HG02870 (cell line): ENCODE measurements around the gene NOTCH4.
A peak's percentile ranks its signal among the peaks of the same experiment; 100 is the strongest.
"Not testable (repeated sequence)": the region's sequence is repeated elsewhere in the genome, so short reads cannot be mapped to it uniquely, and the experiment has no call there.

Source experiments
- ATAC-seq: cut with Tn5 transposase; IDR thresholded peaks from one replicate; pipeline ENCODE4 v1.9.1; 2021; ENCODE audit warnings: mild to moderate bottlenecking, moderate library complexity; ENCODE audit not compliant: unreplicated experiment

The NOTCH4 gene

DNA sequence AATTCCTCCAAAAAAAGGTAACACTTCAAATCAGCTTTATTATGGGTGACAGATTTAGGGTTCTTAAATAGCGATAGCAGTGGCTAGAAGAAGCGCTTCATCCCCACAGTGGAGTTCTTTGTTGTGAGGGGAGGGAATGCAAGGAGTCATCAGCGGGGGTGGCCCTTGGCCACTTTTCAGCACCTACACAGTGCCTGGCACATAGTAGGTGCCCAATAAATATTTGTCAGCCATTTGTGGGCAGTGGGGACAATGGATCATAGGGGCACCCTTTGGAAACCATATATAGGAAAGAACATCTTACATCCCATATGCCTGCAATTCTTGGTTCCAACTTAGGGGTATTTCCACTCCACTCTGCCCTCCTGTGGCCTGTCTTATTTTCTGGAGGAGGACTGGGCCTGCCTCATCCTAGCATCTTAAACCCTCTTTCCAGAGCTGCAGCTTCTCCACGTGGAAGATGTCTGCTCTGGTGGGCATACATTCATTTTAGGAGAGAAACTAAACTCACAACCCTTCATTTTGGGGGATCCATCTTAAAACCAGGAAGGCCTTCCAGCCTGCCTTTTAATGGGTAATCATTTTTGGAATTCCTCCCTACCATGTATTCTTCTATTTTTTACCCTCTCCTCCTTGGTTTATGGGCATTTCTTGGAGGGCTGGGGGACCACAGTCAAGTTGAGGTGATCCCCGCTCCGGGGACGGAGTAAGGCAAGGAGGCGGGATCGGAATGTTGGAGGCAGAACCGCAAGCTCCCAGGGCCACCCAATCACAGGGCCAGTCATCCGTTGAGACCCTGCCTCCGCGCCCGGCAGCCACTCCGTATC is 28.8 kb downstream of the NOTCH4 start:
- no peak for ATAC-seq

GRCh38 chr6:32194388-32194787 is 29.5 kb downstream of the NOTCH4 start:
- ATAC-seq = no peak

DNA sequence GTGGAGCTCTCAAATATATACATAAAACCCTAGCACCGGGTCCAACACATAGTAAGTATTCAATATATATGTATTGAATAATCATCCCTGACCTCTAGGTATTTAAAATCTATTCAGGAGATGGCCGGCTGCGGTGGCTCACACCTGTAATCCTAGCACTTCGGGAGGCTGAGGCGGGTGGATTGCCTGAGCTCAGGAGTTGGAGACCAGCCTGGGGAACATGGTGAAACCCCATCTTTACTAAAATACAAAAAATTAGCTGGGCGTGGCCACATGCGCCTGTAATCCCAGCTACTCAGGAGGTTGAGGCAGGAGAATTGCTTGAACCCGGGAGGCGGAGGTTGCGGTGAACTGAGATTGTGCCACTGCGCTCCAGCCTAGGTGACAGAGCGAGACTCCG is 30.8 kb downstream of the NOTCH4 start:
- ATAC-seq = not testable (repeated sequence)

- no peak for ATAC-seq
Observed at GRCh38 chr6:32192608-32193039, 31.2 kb downstream of the NOTCH4 start, which contains the start of gene GPSM3. TSS of gene GPSM3 (minus strand) at chr6:32192643. CDS start at chr6:32192513, 130 bp downstream.

GRCh38 chr6:32191696-32192607 is 31.9 kb downstream of the NOTCH4 start:
- ATAC-seq = no peak

DNA sequence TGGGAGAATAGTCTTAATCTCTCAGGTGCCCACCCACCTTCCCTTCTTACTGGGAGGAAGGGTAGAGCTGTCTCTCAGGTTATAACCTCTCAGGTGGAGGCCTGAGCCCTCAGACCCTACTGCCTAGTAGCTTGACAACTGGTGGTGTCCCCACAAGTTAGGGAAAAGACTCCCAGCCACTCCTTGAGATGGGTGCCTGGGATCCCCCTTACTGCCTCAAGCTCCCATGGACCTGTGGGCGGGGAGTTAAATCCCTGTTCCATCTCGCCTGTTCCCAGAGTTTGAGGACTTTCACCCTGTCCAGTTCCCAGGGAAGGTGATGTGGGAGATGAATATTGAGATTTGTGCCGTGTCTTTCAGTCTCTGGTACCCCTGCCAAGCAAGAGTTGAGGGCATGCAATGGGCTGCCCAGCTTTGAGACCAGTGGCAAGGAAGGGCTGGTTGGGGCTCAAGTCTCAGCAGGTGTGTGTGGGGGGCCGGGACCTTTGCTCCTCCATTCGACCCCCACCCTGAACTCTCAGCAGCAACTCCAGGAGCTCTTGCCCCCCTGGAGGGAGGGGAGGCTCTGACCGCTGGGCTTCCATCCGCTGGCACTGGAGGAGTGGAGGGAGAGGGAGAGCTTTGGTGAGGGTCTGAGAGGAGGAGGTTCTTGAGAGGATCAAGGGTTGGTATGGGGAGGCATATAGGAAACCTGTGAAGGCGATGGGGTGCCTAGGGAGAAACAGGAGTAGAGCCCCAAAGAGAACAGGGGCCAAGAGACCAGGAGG is 32.8 kb downstream of the NOTCH4 start:
- ATAC-seq = no peak

- peak; percentile 64 for ATAC-seq
Observed at GRCh38 chr6:32190054-32190851, 33.6 kb downstream of the NOTCH4 start, which contains the start of gene PBX2. TSS of gene PBX2 (minus strand) at chr6:32190202. CDS start at chr6:32189915, 287 bp downstream.

DNA sequence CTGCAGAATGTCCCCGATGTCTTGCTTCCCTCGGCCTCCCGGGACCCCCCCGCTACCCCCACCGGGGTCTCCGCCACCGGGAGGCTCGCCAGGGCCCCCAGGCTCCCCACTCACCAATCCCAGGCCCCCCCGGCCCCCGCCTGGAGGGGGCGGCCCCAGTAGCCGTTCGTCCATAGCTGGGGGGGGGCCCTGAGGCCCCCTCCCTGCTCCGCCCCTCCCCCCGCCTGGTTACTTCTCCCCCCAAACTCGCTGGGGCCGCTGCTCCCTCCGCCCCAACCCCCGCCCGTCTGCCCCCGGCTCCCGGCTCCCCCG is 34.2 kb downstream of the NOTCH4 start:
- ATAC-seq = no peak

- no peak for ATAC-seq
Observed at GRCh38 chr6:32189069-32189741, 34.7 kb downstream of the NOTCH4 start.

GRCh38 chr6:32188381-32189068 is 35.3 kb downstream of the NOTCH4 start:
- ATAC-seq = no peak

DNA sequence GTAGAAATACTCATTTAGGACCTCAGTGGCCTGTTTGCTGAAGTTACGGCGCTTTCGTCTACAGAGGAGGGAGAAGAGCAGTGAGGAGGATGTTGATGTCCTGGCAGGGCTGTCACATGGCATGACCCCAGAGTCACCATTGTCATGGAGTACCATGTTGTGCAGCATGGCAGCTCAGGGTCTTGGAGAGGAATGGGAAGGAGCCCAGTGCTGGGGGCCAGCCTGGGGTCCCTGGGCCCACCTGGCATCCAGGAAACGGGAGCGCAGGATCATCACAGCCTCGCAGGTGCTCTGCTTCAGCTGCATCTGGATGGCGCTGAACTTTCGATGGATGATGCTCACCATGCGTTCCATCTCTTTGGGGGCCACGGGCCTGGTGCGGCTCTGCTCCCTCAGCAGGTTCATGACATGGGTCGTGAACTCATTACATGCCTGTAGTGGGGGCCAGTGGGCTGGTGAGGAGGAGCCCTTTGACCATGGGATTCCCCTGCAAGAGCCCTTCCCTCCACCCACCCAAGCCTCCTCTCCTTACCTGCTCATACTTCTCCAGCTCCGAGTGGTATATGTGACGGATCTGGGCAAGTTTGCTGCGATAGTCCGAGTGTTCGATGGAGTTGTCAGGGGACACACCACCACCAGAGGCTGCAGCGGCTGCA is 36.0 kb downstream of the NOTCH4 start:
- not testable (repeated sequence) for ATAC-seq

- no peak for ATAC-seq
Observed at GRCh38 chr6:32187009-32187709, 36.7 kb downstream of the NOTCH4 start.

DNA sequence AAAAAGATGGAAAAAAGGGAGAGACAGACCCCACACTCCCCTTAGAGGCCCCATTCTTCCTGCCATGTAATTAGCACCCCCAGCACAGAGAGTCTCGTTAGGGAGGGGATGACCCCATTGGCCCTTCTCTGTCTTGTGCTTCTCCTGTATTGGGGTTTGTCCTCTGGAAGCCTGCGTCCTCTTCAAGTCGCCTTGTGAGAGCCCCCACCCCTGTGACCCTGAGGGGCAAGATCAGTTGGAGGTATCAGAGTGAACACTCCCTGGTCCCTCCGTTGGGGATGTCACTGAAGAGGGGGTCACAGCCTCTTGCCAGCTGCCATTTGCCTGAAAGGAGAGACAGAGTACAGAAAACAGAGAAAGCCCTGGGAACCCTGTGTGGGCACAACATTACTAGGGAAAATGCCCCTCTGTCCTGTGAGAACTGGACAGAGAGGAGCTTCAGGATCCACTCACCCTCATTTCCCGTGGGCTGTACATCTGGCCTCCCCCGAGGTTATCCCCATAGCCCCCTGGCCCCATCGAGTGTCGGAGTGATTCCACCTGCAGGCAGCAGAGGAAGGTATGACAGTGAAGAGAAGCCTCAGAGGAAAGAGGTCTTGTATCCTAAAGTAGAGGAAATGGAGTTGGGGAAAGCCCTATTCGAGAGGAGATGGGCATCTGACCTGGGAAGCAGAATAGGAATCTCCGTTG is 37.6 kb downstream of the NOTCH4 start:
- ATAC-seq = not testable (repeated sequence)

GRCh38 chr6:32185681-32186131 is 38.2 kb downstream of the NOTCH4 start:
- ATAC-seq = not testable (repeated sequence)

GRCh38 chr6:32184084-32184640 is 39.7 kb downstream of the NOTCH4 start, which contains the start of gene AGER:
TSS of gene AGER (minus strand) at chr6:32184253. CDS start at chr6:32184222, 31 bp downstream.
- ATAC-seq = no peak

DNA sequence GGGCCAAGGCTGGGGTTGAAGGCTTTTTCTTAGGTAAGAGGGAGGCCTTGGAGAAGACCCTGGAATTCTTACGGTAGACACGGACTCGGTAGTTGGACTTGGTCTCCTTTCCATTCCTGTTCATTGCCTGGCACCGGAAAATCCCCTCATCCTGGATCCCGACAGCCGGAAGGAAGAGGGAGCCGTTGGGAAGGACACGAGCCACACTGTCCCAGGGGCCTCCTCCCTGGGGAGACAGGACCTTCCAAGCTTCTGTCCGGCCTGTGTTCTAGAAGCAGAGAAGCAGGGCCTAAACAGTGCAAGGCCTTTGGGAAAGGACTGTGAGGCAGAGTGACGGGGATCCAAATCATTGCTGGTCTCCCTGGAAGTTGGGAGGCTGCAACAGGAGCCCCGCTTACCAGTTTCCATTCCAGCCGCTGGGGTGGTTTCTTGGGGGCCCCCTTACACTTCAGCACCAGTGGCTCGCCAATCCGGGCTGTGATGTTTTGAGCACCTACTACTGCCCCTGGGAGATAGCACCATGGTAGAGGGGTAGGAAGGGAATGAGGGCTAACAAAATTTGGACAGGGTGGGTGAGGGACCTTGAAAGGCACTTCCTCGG is 40.3 kb downstream of the NOTCH4 start:
- ATAC-seq = no peak
